Measurements from ENCODE around the gene EVX1.

The EVX1 gene

DNA sequence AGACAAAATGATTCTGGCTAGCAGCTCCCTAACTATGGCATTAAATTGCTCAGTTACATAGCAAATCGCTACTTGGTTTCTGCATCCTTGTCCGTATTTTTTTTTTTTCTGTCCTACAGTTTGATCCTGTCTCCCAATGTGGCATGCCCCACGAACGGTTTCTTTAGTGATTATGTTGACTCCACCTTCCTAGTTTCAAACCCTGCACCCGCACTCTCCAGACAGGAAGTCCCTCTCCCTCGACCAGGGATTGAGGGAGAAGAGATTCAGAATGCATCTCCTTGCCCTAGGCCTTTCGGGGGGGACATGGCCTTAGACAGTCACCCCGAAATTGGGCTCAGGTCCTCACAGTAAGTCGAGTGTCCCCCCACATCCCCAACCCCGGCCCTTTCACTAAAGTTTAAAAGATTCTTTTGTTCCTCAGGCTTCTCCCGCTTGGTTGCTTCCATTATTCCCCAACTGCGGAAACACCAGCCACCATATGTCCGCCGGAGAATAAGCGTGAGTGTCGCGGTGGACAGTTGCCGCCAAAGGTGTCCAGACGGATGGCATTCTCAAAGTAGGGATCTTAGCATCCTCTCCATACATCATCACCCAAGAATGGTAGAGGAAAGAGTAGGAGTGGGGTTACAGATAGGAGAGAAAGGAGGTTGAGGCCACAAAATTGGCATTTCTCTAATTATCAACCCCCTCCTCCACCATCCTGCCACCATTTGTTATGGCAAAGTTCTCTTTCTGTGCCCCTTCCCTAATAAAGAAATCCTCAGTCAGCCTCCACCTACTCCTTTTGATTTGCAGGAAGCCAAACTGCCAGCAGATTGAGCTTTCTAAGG is 7.3 kb downstream of the EVX1 start:
- H3K36me3 Mint-ChIP-seq (ENCODE audit: low read depth), result no peaks in the 10 kb centered on the region
- no peak overlapping the region for H3K27ac Mint-ChIP-seq
- no peak overlapping the region for H3K4me3 Mint-ChIP-seq
- TF ChIP-seq CTCF (IDR thresholded peaks at IDR 0.05; ENCODE audit: unreplicated experiment in 3 of 3), result no peak
- peaks cover 20% of the 10 kb centered on the region for H3K4me1 Mint-ChIP-seq
- no peaks in the 10 kb centered on the region for H3K9me3 Mint-ChIP-seq
- peaks cover 99% of the 10 kb centered on the region for H3K27me3 Mint-ChIP-seq (ENCODE audit: low read depth)

GRCh38 chr7:27250557-27251070 is 8.0 kb downstream of the EVX1 start:
- peaks cover 17% of the 10 kb centered on the region for H3K4me1 Mint-ChIP-seq
- H3K27me3 Mint-ChIP-seq (ENCODE audit: low read depth), result peaks cover 98% of the 10 kb centered on the region
- no peaks in the 10 kb centered on the region for H3K36me3 Mint-ChIP-seq (ENCODE audit: low read depth)
- H3K27ac Mint-ChIP-seq, result no peak overlapping the region
- TF ChIP-seq CTCF (IDR thresholded peaks at IDR 0.05; ENCODE audit: unreplicated experiment in 3 of 3), result no peak
- H3K4me3 Mint-ChIP-seq, result peak overlapping the region in 1 of 3 experiments; percentile 47
- H3K9me3 Mint-ChIP-seq, result no peaks in the 10 kb centered on the region

DNA sequence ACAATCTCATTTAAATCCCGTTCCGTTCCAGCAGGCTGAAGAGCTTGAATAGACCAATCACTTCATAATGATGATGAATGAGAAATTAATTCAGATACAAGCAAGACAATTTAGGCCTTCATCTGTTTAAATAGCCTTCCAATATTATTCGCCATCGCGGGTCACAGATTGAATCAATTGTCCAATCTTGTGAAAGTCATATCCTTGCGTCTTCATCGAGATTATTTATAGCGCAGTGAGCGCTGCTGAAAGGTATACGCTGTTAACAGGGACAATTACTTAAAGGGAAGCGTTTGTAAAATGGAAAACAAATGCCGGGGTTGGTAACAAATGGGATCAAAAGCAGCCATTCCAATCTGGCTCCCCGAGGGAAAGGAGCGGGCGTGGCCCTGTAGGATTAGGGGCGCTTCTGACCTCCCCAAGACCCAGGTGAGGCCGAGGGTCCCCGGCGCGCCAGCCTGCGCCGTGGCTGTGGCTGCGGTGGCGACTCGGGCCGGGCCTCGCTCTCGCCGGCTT is 8.6 kb downstream of the EVX1 start:
- Mint-ChIP-seq H3K4me3 (peak overlapping the region; percentile 42 to 70 (median 49)), H3K9me3 (no peaks in the 10 kb centered on the region), H3K36me3 (ENCODE audit: low read depth) (no peaks in the 10 kb centered on the region), H3K27me3 (ENCODE audit: low read depth) (peaks cover 92% of the 10 kb centered on the region), H3K4me1 (peaks cover 17% of the 10 kb centered on the region), H3K27ac (no peak overlapping the region)
- TF ChIP-seq CTCF (IDR thresholded peaks at IDR 0.05; ENCODE audit: unreplicated experiment in 3 of 3), result no peak

- no peak for TF ChIP-seq CTCF (IDR thresholded peaks at IDR 0.05; ENCODE audit: unreplicated experiment in 3 of 3)
Measured at GRCh38 chr7:27251652-27252590, 9.3 kb downstream of the EVX1 start.

GRCh38 chr7:27254625-27255024 is 12.0 kb downstream of the EVX1 start:
- H3K36me3 Mint-ChIP-seq (ENCODE audit: low read depth), result no peaks in the 10 kb centered on the region
- TF ChIP-seq CTCF (IDR thresholded peaks at IDR 0.05; ENCODE audit: unreplicated experiment in 3 of 3), result no peak
- H3K27ac Mint-ChIP-seq, result no peak overlapping the region
- peaks cover 80% of the 10 kb centered on the region for H3K27me3 Mint-ChIP-seq (ENCODE audit: low read depth)
- H3K9me3 Mint-ChIP-seq, result no peaks in the 10 kb centered on the region
- H3K4me3 Mint-ChIP-seq, result no peak overlapping the region
- peaks cover 17% of the 10 kb centered on the region for H3K4me1 Mint-ChIP-seq

More at GRCh38 chr7:27251652-27252590, 9.3 kb downstream of the EVX1 start:
- peaks cover 92% of the 10 kb centered on the region for H3K27me3 Mint-ChIP-seq (ENCODE audit: low read depth)
- no peak overlapping the region for H3K27ac Mint-ChIP-seq
- H3K9me3 Mint-ChIP-seq, result no peaks in the 10 kb centered on the region
- H3K4me3 Mint-ChIP-seq, result peak overlapping the region; percentile 11 to 40 (median 36)
- H3K4me1 Mint-ChIP-seq, result peaks cover 17% of the 10 kb centered on the region
- no peaks in the 10 kb centered on the region for H3K36me3 Mint-ChIP-seq (ENCODE audit: low read depth)

Data from nephron (organoid).